Spinal cord (tissue), 10 donors: ENCODE measurements around the gene SDHAF3. TPM values are rescaled to one million over a fixed set of nuclear protein-coding genes. Genes with fewer than 3 reads are reported as not detected.
"Not testable (repeated sequence)": the region's sequence is repeated elsewhere in the genome, so short reads cannot be mapped to it uniquely, and the experiment has no call there.

Source experiments
- DNase-seq, 6 donors: peaks; one replicate each; pipeline versions ENCODE4 v3.0.0 to v3.0.0-alpha.2; 2013 to 2015; ENCODE audit warnings: low spot score in 6 of 6, low read depth in 4 of 6
- H3K27ac ChIP-seq: one replicate; pipeline ENCODE4 v1.5.1; 2013; ENCODE audit warnings: low read depth, low read length, control low read depth
- H3K27me3 ChIP-seq: one replicate; pipeline ENCODE4 v1.6.1; 2013; ENCODE audit warnings: low read length; ENCODE audit not compliant: control insufficient read depth, insufficient read depth
- H3K36me3 ChIP-seq: one replicate; pipeline ENCODE4 v1.6.1; 2013; ENCODE audit warnings: low read length; ENCODE audit not compliant: control insufficient read depth, insufficient read depth
- H3K4me1 ChIP-seq: one replicate; pipeline ENCODE4 v1.6.1; 2013; ENCODE audit warnings: low read length; ENCODE audit not compliant: control insufficient read depth, insufficient read depth
- H3K4me3 ChIP-seq: one replicate; pipeline ENCODE4 v1.5.1; 2013; ENCODE audit warnings: low read depth, low read length, control low read depth
- H3K9me3 ChIP-seq: one replicate; pipeline ENCODE4 v1.6.1; 2013; ENCODE audit warnings: low read length; ENCODE audit not compliant: control insufficient read depth, insufficient read depth
- WGBS: methylation state at CpG from one replicate; pipeline ENCODE4 v1.1.5; 2013; ENCODE audit warnings: missing lambda C conversion rate; ENCODE audit not compliant: insufficient coverage; 5-methylcytosine and 5-hydroxymethylcytosine counted together
- polyA plus RNA-seq, 2 donors: library from polyadenylated mRNA; unstranded; fragments of 120-200 nt; gene quantifications; one replicate each; pipeline ENCODE4 v1.2.1, GENCODE V29; 2013; ENCODE audit not compliant: insufficient read length in 2 of 2
- total RNA-seq, 2 donors: library from RNA; depleted of rRNA in 1 of 2; stranded (reverse); fragments of 120-200 nt in 1 of 2; fragments of >200 nt in 1 of 2; gene quantifications; one replicate each; pipeline versions ENCODE4 v1.2.3 to v1.2.4, GENCODE V29; 2013 to 2014
- donor health status: healthy.

Gene SDHAF3
- total and polyA plus RNA-seq, 4 donors: 23.1 to 28.1 (median 23.7) TPM

- WGBS: no CpG with 5 or more reads among the region's 2 CpGs
- no peak overlapping the region for H3K4me3 ChIP-seq
- DNase-seq: no peak
Measured at GRCh38 chr7:97119747-97120146, 2.2 kb downstream of the SDHAF3 start.

DNA sequence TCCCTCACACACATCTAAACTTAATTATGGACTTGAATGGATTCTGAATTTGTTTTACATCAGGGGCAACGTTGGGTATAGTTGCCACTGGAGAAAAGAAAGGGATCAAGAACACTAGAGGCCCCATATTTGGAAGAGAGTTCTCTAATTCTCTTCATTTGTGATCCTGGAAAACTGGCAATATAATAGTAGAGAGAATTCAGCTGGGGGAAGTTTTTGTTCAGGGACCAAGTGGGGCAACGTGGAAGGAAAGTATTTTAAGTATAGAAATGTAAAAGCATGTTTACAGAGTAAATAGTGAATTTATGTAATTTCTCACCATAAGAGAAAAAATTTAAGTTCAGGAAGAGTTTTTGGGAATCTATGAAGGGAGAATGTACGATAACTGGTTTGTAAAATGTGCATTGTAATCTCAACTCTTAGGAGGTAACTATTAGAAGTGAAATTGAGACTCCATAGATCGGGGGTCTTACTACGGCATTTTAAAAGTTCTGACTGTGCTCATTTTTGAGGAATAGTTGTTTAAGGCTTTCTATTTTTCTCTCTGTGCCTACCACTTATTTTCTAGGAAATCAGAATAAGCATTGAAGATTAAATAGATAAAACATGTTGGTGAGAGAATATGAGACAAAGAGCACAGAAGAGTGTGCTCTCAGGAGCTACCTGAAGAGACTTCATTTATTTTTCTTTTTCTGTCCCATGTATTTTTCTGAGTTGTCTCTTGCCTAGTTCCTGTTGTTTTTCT is 3.4 kb downstream of the SDHAF3 start:
- Histone ChIP-seq H3K4me3 (no peak overlapping the region), H3K4me1 (peaks cover 3% of the 10 kb centered on the region), H3K27me3 (no peaks in the 10 kb centered on the region), H3K27ac (no peak overlapping the region), H3K9me3 (peaks cover 1% of the 10 kb centered on the region), H3K36me3 (no peaks in the 10 kb centered on the region)
- no peak for DNase-seq
- no CpG with 5 or more reads among the region's 5 CpGs for WGBS

More at GRCh38 chr7:97119747-97120146, 2.2 kb downstream of the SDHAF3 start:
- no peak overlapping the region for H3K27ac ChIP-seq
- no peaks in the 10 kb centered on the region for H3K27me3 ChIP-seq
- no peaks in the 10 kb centered on the region for H3K36me3 ChIP-seq
- H3K4me1 ChIP-seq: peaks cover 3% of the 10 kb centered on the region
- no peaks in the 10 kb centered on the region for H3K9me3 ChIP-seq

DNA sequence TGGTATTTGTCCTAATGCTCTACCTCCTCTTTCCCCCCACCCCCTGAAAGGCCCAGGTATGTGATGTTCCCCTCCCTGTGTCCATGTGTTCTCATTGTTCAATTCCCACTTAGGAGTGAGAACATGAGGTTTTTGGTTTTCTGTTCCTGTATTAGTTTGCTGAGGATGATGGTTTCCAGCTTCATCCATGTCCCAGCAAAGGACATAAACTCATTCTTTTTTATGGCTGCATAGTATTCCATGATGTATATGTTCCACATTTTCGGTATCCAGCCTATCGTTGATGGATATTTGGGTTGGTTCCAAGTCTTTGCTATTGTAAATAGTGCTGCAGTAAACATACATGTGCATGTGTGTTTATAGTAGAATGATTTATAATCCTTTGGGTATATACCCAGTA is 5.6 kb downstream of the SDHAF3 start:
- H3K27ac ChIP-seq, H3K36me3 ChIP-seq, H3K4me1 ChIP-seq, H3K27me3 ChIP-seq, DNase-seq, H3K9me3 ChIP-seq, H3K4me3 ChIP-seq: not testable (repeated sequence)
- WGBS: 80% methylated on average over 1 of the region's 2 CpGs

DNA sequence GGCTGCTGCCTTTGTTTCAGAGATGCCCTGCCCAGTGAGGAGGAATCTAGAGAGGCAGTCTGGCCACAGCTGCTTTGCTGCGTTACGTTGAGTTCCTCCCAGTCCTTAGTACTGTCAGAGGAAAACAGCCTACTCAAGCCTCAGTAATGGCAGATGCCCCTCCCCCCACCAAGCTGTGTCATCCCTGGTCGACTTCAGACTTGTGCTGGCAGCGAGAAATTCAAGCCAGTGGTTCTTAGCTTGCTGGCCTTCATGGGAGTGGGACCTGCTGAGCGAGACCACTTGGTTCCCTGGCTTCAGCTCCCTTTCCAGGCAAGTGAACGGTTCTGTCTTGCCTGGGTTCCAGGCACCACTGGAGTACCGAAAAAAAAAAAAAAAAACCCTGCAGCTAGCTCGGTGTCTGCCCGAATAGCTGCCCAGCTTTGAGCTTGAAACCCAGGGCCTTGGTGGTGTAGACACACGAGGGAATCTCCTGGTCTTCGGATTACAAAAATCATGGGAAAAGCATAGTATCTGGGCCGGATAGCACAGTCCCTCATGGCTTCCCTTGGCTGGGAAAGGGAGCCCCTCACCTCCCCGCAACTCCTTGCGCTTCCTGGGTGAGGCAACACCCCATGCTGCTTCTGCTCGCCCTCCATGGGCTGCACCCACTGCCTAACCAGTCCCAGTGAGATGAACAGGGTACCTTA is 9.1 kb downstream of the SDHAF3 start:
- Histone ChIP-seq H3K27me3 (no peaks in the 10 kb centered on the region), H3K27ac (no peak overlapping the region), H3K36me3 (no peaks in the 10 kb centered on the region), H3K4me3 (no peak overlapping the region), H3K4me1 (peaks cover 8% of the 10 kb centered on the region), H3K9me3 (peaks cover 1% of the 10 kb centered on the region)
- DNase-seq: no peak
- WGBS: 83% methylated on average over 12 of the region's 15 CpGs

DNA sequence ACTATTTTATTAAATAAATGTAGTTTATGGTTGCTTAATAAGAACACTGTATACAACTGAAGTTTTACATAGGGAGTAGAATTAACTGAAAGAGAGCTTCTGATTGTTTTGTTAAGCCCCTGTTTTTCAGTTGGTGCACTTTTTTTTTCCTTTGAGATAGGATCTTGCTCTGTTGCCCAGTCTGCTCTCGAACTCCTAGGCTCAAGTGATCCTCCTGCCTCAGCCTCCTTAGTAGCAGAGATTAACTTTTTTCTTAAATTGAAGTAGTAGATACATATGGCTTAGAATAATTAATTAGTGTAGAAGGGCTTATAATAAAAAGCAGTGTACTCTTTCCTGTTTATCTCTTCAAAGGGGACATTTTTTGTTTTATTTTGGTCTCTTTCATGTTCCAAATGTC is 11.2 kb downstream of the SDHAF3 start:
- H3K36me3 ChIP-seq: no peaks in the 10 kb centered on the region
- peaks cover 8% of the 10 kb centered on the region for H3K4me1 ChIP-seq
- no CpG with 5 or more reads among the region's 1 CpG for WGBS

DNA sequence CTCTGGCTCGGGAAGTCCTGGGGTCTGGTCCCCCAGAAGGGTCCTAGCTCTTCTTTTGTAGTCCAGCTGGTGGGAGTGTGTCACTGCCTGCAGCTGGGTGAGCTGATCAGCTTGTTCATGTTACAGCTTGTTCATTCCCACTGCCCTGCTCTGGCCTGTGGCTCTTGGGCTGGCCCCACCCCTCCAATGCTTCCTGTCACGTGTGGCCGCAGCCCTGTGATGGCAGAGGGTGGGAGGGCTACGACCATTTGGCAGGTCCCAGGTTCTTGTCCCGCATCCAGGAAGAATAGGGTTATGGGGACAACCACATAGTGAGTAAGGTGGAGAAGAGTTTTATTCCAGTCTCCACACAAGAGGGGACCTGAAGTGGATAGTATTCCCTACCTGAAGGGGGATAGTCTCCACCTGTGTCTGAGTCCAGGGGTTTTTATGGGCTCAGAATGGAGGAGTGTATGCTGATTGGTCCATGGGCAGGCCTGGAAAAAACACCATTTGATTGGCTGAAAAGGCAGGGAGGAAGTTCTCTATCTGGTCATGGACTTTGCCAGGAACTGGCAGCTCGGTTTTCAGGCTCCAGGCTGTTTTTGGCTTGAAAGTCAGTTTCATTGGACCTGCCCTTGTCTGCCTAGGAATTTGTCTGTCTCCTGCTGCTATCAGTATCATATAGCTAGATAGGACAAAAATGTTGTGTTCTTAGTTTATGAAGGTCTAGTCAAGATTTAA is 13.1 kb downstream of the SDHAF3 start:
- peaks cover 1% of the 10 kb centered on the region for H3K9me3 ChIP-seq
- H3K4me3 ChIP-seq: no peak overlapping the region
- peaks cover 15% of the 10 kb centered on the region for H3K4me1 ChIP-seq
- H3K27ac ChIP-seq: no peak overlapping the region
- no peaks in the 10 kb centered on the region for H3K36me3 ChIP-seq
- 60% methylated on average over 2 of the region's 6 CpGs for WGBS
- no peaks in the 10 kb centered on the region for H3K27me3 ChIP-seq
- DNase-seq: peak in 1 of 6 donors; percentile 15

More for the DNA sequence above, 11.2 kb downstream of the SDHAF3 start:
- no peak overlapping the region for H3K4me3 ChIP-seq
- H3K9me3 ChIP-seq: peaks cover 1% of the 10 kb centered on the region
- H3K27me3 ChIP-seq: no peaks in the 10 kb centered on the region
- H3K27ac ChIP-seq: no peak overlapping the region
- DNase-seq: no peak

DNA sequence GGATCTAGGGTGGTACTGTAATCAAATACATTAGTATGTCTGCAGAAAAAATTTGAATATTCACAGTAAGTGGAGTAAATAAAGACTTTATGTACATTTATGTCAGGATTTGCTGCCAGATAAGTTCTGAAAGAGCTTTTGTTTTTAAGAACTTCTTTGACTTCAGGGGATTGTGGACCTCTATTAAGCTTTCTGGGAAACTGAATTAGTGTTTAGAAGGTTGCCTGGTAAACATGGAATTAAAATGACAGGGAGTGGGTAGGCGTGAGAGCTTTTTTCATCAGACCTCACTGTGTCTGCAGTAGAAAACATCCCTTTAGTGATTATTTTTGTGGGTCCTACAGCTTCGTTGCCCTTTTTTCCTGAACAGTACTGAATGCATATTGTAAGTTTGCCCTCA is 15.7 kb downstream of the SDHAF3 start:
- WGBS: no CpG with 5 or more reads among the region's 2 CpGs
- Histone ChIP-seq H3K4me3 (no peak overlapping the region), H3K36me3 (no peaks in the 10 kb centered on the region), H3K27ac (peak overlapping the region; percentile 16), H3K4me1 (peaks cover 15% of the 10 kb centered on the region), H3K27me3 (no peaks in the 10 kb centered on the region), H3K9me3 (no peaks in the 10 kb centered on the region)
- DNase-seq: peak in 2 of 6 donors; percentile 18 to 42

GRCh38 chr7:97138830-97139229 is 21.3 kb downstream of the SDHAF3 start:
- no peak overlapping the region for H3K27ac ChIP-seq
- H3K27me3 ChIP-seq: no peaks in the 10 kb centered on the region
- DNase-seq: no peak
- H3K9me3 ChIP-seq: peaks cover 3% of the 10 kb centered on the region
- peaks cover 3% of the 10 kb centered on the region for H3K36me3 ChIP-seq
- no peak overlapping the region for H3K4me3 ChIP-seq
- WGBS: 99% methylated on average over 8 of the region's 8 CpGs
- peaks cover 6% of the 10 kb centered on the region for H3K4me1 ChIP-seq

GRCh38 chr7:97145068-97145467 is 27.6 kb downstream of the SDHAF3 start:
- no peak overlapping the region for H3K4me3 ChIP-seq
- H3K4me1 ChIP-seq: no peaks in the 10 kb centered on the region
- H3K27ac ChIP-seq: no peak overlapping the region
- peak in 5 of 6 donors; percentile 20 to 87 (median 43) for DNase-seq
- WGBS: no CpG with 5 or more reads among the region's 1 CpG
- no peaks in the 10 kb centered on the region for H3K9me3 ChIP-seq
- no peaks in the 10 kb centered on the region for H3K36me3 ChIP-seq
- no peaks in the 10 kb centered on the region for H3K27me3 ChIP-seq
